Activated CD4-positive, CD25-positive, alpha-beta regulatory T cell treated with anti-CD3 and anti-CD28 coated beads, Interleukin-2, amount 50 U/mL, for 72 hours (primary cell): Measurements from ENCODE around the gene DPEP1.
"Not testable (repeated sequence)": the region's sequence is repeated elsewhere in the genome, so short reads cannot be mapped to it uniquely, and the experiment has no call there.

Source experiments
- DNase-seq: peaks from one replicate; pipeline ENCODE4 v3.0.0; 2021

DPEP1 gene

GRCh38 chr16:89613231-89613953 is at the start of gene DPEP1:
TSS of gene DPEP1 (plus strand) at chr16:89613642. CDS start at chr16:89630411, 16,769 bp downstream.
- DNase-seq = no peak

- no peak for DNase-seq
These were observed 48.8 kb upstream of the DPEP1 start for GRCh38 chr16:89564476-89565255.

- no peak for DNase-seq
These were observed 48.3 kb upstream of the DPEP1 start for GRCh38 chr16:89565256-89565505.

DNA sequence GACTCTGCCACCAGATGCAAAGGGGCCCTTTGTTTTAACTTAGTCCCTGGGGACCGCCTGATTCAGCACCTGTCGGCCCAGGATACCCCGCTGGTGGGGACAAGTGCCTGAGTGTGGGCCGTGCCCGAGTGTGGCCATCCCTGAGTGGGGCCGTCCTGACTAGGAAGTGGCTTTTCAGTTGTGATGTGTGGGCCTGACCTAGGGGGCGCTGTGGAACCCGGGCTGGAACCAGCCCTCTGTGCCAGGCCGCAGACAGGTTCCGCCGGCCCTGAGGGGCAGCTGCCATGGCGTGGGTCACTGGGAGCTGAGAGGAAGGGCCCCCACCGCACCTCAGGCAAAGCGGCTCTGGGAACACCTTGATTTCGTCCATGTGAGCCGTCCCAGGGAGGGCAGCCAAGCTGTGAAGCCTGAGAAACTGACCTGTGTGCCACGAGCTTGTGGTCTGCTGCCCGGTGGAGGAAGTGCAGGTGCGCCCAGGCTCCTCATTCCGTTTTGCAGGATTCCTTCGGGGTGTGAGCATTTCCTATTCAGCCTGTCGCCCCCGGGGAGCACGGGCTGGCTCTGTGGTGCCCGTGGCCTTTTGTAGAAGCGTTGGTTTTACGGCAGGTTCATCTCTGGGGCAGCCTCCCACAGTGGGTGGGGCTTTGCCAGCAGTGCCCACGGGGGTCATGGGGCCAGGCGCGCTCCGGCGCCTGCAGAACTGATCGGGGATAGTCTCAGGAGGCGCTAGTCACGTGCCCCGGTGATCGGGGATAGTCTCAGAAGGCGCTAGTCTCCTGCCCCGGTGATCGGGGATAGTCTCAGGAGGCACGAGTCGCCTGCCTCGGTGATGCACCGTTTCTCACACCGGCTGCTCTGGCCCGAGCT is 47.7 kb upstream of the DPEP1 start:
- peak; percentile 67 for DNase-seq

- no peak for DNase-seq
These were observed 45.5 kb upstream of the DPEP1 start for GRCh38 chr16:89567656-89568594.

DNA sequence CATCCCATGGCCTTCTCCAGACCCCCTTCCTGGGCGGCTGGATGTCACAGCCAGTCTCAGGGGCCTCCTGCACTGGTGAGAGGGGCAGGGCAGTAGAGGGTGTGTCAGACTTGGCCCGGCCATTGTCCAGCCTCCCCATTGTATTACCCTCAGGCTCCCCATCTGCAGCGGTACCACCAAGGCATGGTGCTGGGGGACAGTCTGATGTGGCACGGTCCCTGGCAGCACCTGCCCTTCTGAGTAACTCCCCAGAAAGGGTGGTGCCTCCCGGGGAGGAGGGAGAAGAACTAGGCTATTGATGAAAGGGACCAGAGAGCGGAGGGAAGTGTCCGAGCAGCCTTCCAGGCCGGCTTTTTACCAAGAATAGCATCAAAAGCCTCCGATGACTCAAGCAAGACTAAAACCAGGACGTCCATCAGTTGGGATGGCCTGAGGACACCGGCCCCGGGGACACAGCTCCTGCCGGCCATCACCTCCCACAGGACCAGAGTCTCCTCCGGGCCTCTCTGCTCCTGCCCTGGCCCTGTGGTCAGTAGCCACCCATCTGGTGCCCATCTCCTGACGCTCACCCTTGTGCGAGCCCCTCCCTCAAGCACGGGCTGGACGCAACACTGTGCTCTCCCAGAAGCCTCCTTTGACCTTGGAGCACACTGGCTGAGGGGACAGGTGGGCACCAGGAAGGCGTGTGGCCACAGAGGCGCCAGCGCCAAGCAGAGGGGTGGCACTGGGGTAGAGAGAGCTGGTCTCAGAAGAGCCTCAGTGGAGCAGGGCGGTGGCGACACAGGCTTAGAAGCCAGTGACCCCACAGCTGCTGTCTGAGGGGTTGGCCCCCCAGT is 43.7 kb upstream of the DPEP1 start:
- no peak for DNase-seq

- no peak for DNase-seq
These were observed 43.0 kb upstream of the DPEP1 start for GRCh38 chr16:89570342-89570923.

DNA sequence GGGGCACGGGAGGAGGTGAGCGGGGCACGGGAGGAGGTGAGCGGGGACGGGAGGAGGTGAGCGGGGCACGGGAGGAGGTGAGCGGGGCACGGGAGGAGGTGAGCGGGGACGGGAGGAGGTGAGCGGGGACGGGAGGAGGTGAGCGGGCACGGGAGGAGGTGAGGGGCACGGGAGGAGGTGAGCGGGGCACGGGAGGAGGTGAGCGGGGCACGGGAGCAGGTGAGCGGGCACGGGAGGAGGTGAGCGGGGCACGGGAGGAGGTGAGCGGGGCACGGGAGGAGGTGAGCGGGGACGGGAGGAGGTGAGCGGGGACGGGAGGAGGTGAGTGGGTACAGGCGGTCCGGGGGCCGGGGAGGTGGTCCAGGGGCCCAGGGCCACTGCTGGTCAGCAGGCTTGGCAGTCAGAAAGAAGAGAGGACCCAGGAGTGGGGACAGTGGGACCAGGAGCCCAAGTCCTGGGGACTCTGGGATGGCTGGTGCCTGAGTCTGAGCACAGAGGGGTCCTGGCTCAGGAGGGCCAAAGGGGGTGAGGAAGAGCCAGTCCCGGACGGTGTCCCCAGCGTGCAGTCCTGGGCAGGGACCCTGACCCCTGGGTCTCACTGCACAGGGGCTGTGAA is 42.4 kb upstream of the DPEP1 start:
- DNase-seq = not testable (repeated sequence)

- no peak for DNase-seq
These were observed 41.8 kb upstream of the DPEP1 start for GRCh38 chr16:89571636-89572035.

- DNase-seq = no peak
These were observed 41.4 kb upstream of the DPEP1 start for GRCh38 chr16:89572073-89572484.

DNA sequence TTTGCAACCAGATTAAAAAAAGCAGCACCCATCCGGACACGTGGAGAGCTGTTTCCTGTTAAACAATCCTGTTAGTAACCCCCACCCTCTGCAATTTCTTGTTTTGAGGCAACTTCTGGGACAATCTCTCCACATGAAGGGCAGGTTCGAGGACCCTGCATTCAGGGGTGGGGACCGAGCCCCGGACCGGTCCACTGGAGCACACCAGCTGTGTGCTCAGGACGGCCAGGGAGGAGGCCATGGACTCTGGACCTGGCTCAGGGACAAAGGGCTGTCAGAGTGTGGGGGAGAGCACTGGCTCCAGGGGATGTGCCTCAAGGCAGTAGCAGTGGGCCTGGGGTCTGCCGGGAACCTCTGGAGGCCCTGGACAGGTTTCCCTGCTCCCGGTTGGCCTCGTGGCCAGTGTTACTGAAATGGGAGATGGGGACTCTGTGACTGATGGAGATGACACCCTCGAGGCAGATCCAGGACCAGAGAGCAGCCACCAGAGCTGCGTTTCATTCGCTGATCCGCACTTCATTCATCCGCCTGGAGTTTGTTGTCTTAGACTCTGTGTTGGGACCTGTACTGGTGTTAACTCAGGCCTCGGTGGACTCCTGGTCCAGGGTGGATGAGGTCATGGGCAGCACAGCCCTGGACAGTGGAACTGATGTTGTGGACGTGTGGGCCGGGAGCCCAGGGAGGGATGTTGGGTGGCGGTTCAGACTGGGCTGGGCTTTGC is 40.8 kb upstream of the DPEP1 start:
- no peak for DNase-seq

GRCh38 chr16:89573826-89574680 is 39.4 kb upstream of the DPEP1 start:
- DNase-seq = no peak

- peak; percentile 59 for DNase-seq
These were observed 38.7 kb upstream of the DPEP1 start for GRCh38 chr16:89574681-89575246.

DNA sequence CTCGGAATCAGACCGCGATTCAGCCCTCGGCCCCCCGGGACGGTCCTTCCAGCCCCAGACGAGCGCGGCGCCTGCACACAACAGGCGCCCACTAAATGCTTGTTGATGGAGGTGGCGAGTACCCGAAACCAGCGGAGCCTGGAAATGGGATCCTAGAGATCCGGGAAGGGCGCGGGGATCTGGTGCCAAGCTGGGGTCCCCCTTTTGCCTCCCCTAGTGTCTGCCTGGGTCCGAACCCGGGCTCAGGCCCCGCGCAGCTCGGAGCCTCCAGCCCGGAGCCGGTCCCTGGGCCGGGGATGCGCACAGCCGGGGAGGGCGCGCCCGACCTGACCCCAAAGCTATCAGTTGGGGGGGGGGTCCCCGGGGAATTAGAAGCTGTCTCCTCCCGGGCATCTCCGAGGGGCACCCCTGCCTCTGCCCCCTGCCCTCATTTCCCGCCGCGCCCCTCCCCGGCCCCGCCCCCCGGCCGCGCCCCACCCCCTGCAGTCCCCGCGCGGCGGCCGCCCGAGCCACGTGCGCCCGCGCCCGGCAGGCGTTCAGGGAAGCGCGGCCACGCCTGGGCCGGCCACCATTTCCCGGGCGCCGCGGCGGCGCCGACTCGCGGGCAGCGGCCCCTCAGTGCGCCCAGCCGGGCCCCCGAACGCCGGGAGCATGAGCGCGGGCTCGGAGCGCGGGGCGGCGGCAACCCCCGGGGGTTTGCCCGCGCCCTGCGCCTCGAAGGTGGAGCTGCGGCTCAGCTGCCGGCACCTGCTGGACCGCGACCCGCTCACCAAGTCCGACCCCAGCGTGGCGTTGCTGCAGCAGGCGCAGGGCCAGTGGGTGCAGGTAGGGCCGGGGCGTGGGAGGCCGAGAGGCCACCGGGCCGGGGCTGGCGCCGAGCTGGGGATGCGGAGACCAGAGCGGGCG is 37.9 kb upstream of the DPEP1 start, which contains the start of gene CPNE7:
CPNE7 (plus strand) TSS at position 512 of the 906 bp plus-strand sequence; CDS start at position 652, 140 bp downstream.
- no peak for DNase-seq

DNA sequence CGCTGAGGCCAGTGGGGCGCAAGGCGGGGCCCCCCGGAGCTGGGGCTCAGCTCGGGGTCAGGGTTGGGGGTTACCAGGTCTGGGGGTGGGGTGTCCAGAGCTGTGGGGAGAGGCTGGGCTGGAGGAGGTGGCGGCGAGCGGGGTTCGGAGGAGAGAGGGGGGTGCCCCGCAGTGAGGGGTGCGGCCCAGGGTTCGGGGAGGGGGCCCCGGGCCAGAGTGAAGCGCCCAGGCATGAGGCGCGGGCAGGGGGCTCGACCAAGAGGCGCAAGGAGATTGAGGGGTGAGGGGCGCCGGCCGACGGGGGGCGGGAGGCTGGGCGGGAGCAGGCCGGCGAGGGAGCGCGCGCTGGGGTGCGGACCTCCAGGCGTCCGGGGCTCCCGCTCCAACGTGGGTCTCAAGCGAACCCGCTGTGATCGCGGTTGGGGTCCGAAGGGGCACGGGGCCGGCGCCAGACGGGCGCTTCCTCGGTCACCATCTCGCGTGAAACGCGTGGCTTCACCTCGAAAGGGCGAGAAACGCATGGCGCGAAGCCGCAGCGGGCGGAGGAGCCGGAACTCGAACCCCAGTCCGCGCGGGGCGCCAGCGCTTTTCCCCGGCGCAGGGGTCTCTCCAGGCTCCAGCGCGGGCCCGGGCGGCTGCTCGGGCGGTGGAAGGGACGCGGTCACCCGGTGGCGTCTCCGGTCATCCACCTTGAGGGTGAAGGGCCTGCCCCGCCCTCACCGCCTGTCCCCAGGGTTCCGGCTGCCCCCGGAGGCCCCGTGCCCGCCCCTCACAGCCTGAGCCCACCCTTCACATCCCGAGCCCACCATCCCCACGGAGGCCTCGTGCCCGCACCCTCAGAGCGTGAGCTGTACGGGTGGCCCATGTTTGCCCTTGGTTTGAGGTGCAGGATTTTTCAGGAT is 37.0 kb upstream of the DPEP1 start:
- no peak for DNase-seq

DNA sequence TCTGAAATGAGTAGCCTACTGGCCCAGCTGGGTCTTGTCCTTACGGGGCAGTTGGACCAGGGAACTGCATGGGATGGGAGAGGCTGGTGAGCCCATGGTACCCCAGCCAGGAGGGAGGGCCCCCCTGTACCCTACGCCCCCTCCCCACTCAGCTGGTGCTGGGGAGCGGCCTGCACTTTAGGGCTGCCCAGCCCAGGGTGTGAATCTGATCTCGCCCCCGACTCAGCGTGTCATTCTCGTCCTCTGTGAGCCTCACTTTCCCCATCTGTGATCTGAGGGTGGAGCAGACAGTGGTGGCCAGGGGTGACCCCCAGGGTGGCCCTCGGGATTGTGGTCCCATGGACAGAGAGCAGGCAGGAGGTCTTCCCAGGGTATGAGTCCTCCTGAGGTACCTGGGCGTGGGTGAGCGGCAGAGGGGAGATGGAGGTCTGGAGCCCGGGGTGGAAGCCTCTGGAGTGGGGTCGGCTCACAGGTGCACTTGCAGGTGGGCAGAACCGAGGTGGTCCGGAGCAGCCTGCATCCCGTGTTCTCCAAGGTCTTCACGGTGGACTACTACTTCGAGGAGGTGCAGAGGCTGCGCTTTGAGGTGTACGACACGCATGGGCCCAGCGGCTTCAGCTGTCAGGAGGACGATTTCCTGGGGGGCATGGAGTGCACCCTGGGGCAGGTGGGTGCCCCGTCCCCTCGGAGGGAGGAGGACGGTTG is 36.2 kb upstream of the DPEP1 start:
- DNase-seq = no peak
